G401 (cell line): ENCODE measurements around the gene RNASEH2B. TPM values are rescaled to one million over a fixed set of nuclear protein-coding genes. Genes with fewer than 3 reads are reported as not detected.

Experiments used
- DNase-seq: peaks from one replicate; pipeline ENCODE4 v3.0.0-alpha.2; 2015; ENCODE audit warnings: low spot score
- in situ Hi-C: cut with HindIII; loops from 2 replicates; pipeline ENCODE4 v1.10.0; 2016; ENCODE audit warnings: low sequenced_read_pairs, mixed read lengths
- total RNA-seq: library from RNA; depleted of rRNA; stranded (reverse); fragments of >200 nt; shearing (Covaris generic); gene quantifications from 2 replicates; pipeline ENCODE4 v1.2.3, GENCODE V29; 2014

RNASEH2B gene
- total RNA-seq, 1 experiment from 2014 or later = 41.6 TPM

- in situ Hi-C loops = no loop called here
Measured at GRCh38 chr13:50928659-50929462, 19.3 kb downstream of the RNASEH2B start.

GRCh38 chr13:50932091-50932490 lies 22.5 kb downstream of the RNASEH2B start:
- no peak for DNase-seq
- in situ Hi-C loops = no loop called here

More at GRCh38 chr13:50928659-50929462, 19.3 kb downstream of the RNASEH2B start:
- DNase-seq = no peak

GRCh38 chr13:50934735-50935435 lies 25.3 kb downstream of the RNASEH2B start:
- in situ Hi-C loops = no loop called here

GRCh38 chr13:50936679-50937078 lies 27.1 kb downstream of the RNASEH2B start:
- DNase-seq = no peak
- in situ Hi-C loops = no loop called here

More at GRCh38 chr13:50934735-50935435, 25.3 kb downstream of the RNASEH2B start:
- no peak for DNase-seq

GRCh38 chr13:50940509-50940908 lies 30.9 kb downstream of the RNASEH2B start:
- DNase-seq = no peak
- in situ Hi-C loops = no loop called here

- DNase-seq = no peak
- in situ Hi-C loops = no loop called here
Measured at GRCh38 chr13:50941146-50941545, 31.6 kb downstream of the RNASEH2B start.

GRCh38 chr13:50942630-50943311 lies 33.2 kb downstream of the RNASEH2B start:
- DNase-seq = no peak
- in situ Hi-C loops = no loop called here

GRCh38 chr13:50945669-50946068 lies 36.1 kb downstream of the RNASEH2B start:
- in situ Hi-C loops = no loop called here
- DNase-seq = no peak

- in situ Hi-C loops = no loop called here
- DNase-seq = no peak
Measured at GRCh38 chr13:50948601-50949000, 39.0 kb downstream of the RNASEH2B start.

- in situ Hi-C loops = no loop called here
Measured at GRCh38 chr13:50950849-50951248, 41.3 kb downstream of the RNASEH2B start.

GRCh38 chr13:50951366-50951765 lies 41.8 kb downstream of the RNASEH2B start:
- DNase-seq = peak; percentile 27
- in situ Hi-C loops = no loop called here

More at GRCh38 chr13:50950849-50951248, 41.3 kb downstream of the RNASEH2B start:
- peak; percentile 8 for DNase-seq

- in situ Hi-C loops = no loop called here
- DNase-seq = no peak
Measured at GRCh38 chr13:50955241-50955640, 45.6 kb downstream of the RNASEH2B start.

- in situ Hi-C loops = no loop called here
- DNase-seq = no peak
Measured at GRCh38 chr13:50955798-50956197, 46.2 kb downstream of the RNASEH2B start.

GRCh38 chr13:50957620-50958019 lies 48.0 kb downstream of the RNASEH2B start:
- DNase-seq = no peak
- in situ Hi-C loops = no loop called here

GRCh38 chr13:50969691-50970090 lies 60.1 kb downstream of the RNASEH2B start:
- DNase-seq = peak; percentile 83
- in situ Hi-C loops = no loop called here

- in situ Hi-C loops = no loop called here
- no peak for DNase-seq
Measured at GRCh38 chr13:50970956-50971355, 61.4 kb downstream of the RNASEH2B start.

GRCh38 chr13:50974268-50974667 lies 64.7 kb downstream of the RNASEH2B start:
- in situ Hi-C loops = no loop called here

GRCh38 chr13:50979187-50979586 lies 69.6 kb downstream of the RNASEH2B start:
- no peak for DNase-seq
- in situ Hi-C loops = no loop called here

More at GRCh38 chr13:50974268-50974667, 64.7 kb downstream of the RNASEH2B start:
- DNase-seq = no peak

- no peak for DNase-seq
- in situ Hi-C loops = no loop called here
Measured at GRCh38 chr13:50981686-50982085, 72.1 kb downstream of the RNASEH2B start.

GRCh38 chr13:50989476-50989875 lies 79.9 kb downstream of the RNASEH2B start:
- peak; percentile 45 for DNase-seq
- in situ Hi-C loops = no loop called here
